Progenitor cell of endocrine pancreas (in vitro differentiated cells): ENCODE data around the gene RASA4. TPM values are rescaled to one million over a fixed set of nuclear protein-coding genes. Genes with fewer than 3 reads are reported as not detected.
A peak's percentile ranks its signal among the peaks of the same experiment; 100 is the strongest.
"Not testable (repeated sequence)": the region's sequence is repeated elsewhere in the genome, so short reads cannot be mapped to it uniquely, and the experiment has no call there.

Source experiments
- DNase-seq: peaks from one replicate; pipeline ENCODE4 v3.0.0; 2021; ENCODE audit warnings: low spot score; ENCODE audit not compliant: unreplicated experiment
- H3K27ac Mint-ChIP-seq: 2 replicates; pipeline ENCODE4 v1.8.0; 2021; ENCODE audit warnings: mild to moderate bottlenecking, moderate library complexity, mixed read lengths
- H3K27me3 Mint-ChIP-seq: 2 replicates; pipeline ENCODE4 v1.8.0; 2021; ENCODE audit warnings: mixed read lengths
- H3K36me3 Mint-ChIP-seq: 2 replicates; pipeline ENCODE4 v1.8.0; 2022; ENCODE audit warnings: mixed read lengths; ENCODE audit not compliant: insufficient read depth
- H3K4me1 Mint-ChIP-seq: 2 replicates; pipeline ENCODE4 v1.8.0; 2021; ENCODE audit warnings: low read depth, mixed read lengths
- H3K4me3 Mint-ChIP-seq: 2 replicates; pipeline ENCODE4 v1.8.0; 2021; ENCODE audit warnings: low read depth, mild to moderate bottlenecking, moderate library complexity, mixed read lengths
- H3K9me3 Mint-ChIP-seq: 2 replicates; pipeline ENCODE4 v1.8.0; 2021; ENCODE audit warnings: low read depth, mixed read lengths
- total RNA-seq: library from RNA; stranded (reverse); gene quantifications from 2 replicates; pipeline ENCODE4 v1.2.1, GENCODE V29; 2021

Gene RASA4
- total RNA-seq, 1 donor from 2014 or later, result 20.2 TPM

- not testable (repeated sequence) for H3K9me3 Mint-ChIP-seq, DNase-seq, H3K27me3 Mint-ChIP-seq, H3K36me3 Mint-ChIP-seq, H3K4me3 Mint-ChIP-seq, H3K4me1 Mint-ChIP-seq, H3K27ac Mint-ChIP-seq
Measured at GRCh38 chr7:102593637-102594334, 22.8 kb downstream of the RASA4 start.

- H3K27ac Mint-ChIP-seq, H3K9me3 Mint-ChIP-seq, H3K27me3 Mint-ChIP-seq, H3K36me3 Mint-ChIP-seq, H3K4me1 Mint-ChIP-seq, H3K4me3 Mint-ChIP-seq: not testable (repeated sequence)
- peak; percentile 41 for DNase-seq
Measured at GRCh38 chr7:102592477-102593019, 24.0 kb downstream of the RASA4 start.

GRCh38 chr7:102589857-102590256 is 26.7 kb downstream of the RASA4 start:
- not testable (repeated sequence) for H3K4me1 Mint-ChIP-seq, H3K36me3 Mint-ChIP-seq

GRCh38 chr7:102583495-102583894 is 33.1 kb downstream of the RASA4 start:
- H3K9me3 Mint-ChIP-seq, H3K36me3 Mint-ChIP-seq, H3K4me1 Mint-ChIP-seq, DNase-seq, H3K27ac Mint-ChIP-seq, H3K4me3 Mint-ChIP-seq, H3K27me3 Mint-ChIP-seq: not testable (repeated sequence)

More at GRCh38 chr7:102589857-102590256, 26.7 kb downstream of the RASA4 start:
- not testable (repeated sequence) for DNase-seq, H3K27ac Mint-ChIP-seq, H3K4me3 Mint-ChIP-seq, H3K27me3 Mint-ChIP-seq, H3K9me3 Mint-ChIP-seq

- not testable (repeated sequence) for H3K27me3 Mint-ChIP-seq
Measured at GRCh38 chr7:102581722-102582121, 34.8 kb downstream of the RASA4 start.

GRCh38 chr7:102578486-102578885 is 38.1 kb downstream of the RASA4 start:
- H3K36me3 Mint-ChIP-seq, H3K9me3 Mint-ChIP-seq, DNase-seq, H3K27ac Mint-ChIP-seq, H3K4me3 Mint-ChIP-seq, H3K27me3 Mint-ChIP-seq, H3K4me1 Mint-ChIP-seq: not testable (repeated sequence)

More at GRCh38 chr7:102581722-102582121, 34.8 kb downstream of the RASA4 start:
- H3K4me3 Mint-ChIP-seq, H3K9me3 Mint-ChIP-seq, DNase-seq, H3K4me1 Mint-ChIP-seq, H3K36me3 Mint-ChIP-seq, H3K27ac Mint-ChIP-seq: not testable (repeated sequence)

- not testable (repeated sequence) for H3K27ac Mint-ChIP-seq, H3K27me3 Mint-ChIP-seq, H3K36me3 Mint-ChIP-seq, H3K4me1 Mint-ChIP-seq, H3K4me3 Mint-ChIP-seq, H3K9me3 Mint-ChIP-seq, DNase-seq
Measured at GRCh38 chr7:102577315-102578240, 39.0 kb downstream of the RASA4 start.

GRCh38 chr7:102576363-102576762 is 40.2 kb downstream of the RASA4 start:
- H3K36me3 Mint-ChIP-seq, H3K9me3 Mint-ChIP-seq, H3K4me1 Mint-ChIP-seq, H3K4me3 Mint-ChIP-seq, H3K27me3 Mint-ChIP-seq, H3K27ac Mint-ChIP-seq, DNase-seq: not testable (repeated sequence)

- not testable (repeated sequence) for H3K4me3 Mint-ChIP-seq, H3K36me3 Mint-ChIP-seq, H3K27me3 Mint-ChIP-seq, H3K27ac Mint-ChIP-seq, H3K4me1 Mint-ChIP-seq, H3K9me3 Mint-ChIP-seq, DNase-seq
Measured at GRCh38 chr7:102574607-102575006, 41.9 kb downstream of the RASA4 start.
